Fibroblast of lung (primary cell): ENCODE results near the gene CRTC1. TPM values are rescaled to one million over a fixed set of nuclear protein-coding genes. Genes with fewer than 3 reads are reported as not detected.

Experiments
- DNase-seq, 2 donors: peaks; one replicate each; pipeline versions ENCODE4 v3.0.0 to v3.0.0-alpha.2; 2010; ENCODE audit warnings: low read depth in 2 of 2
- H2AFZ ChIP-seq: 2 replicates; pipeline ENCODE4 v1.5.1; 2012; ENCODE audit warnings: low read length, control low read depth, inconsistent platforms
- H3K27ac ChIP-seq: 2 replicates; pipeline ENCODE4 v1.5.1; 2011; ENCODE audit warnings: low read length, control low read depth; ENCODE audit not compliant: insufficient read depth
- H3K27me3 ChIP-seq: 2 replicates; pipeline ENCODE4 v1.5.1; 2011; ENCODE audit warnings: mild to moderate bottlenecking, low read length; ENCODE audit not compliant: control insufficient read depth, insufficient read depth
- H3K36me3 ChIP-seq: 2 replicates; pipeline ENCODE4 v1.5.1; 2011; ENCODE audit warnings: low read length; ENCODE audit not compliant: control insufficient read depth, insufficient read depth
- H3K4me1 ChIP-seq: 2 replicates; pipeline ENCODE4 v1.5.1; 2011; ENCODE audit warnings: low read length; ENCODE audit not compliant: control insufficient read depth, insufficient read depth; ENCODE audit errors: extremely low read depth
- H3K4me2 ChIP-seq: 2 replicates; pipeline ENCODE4 v1.5.1; 2011; ENCODE audit warnings: low read length, control low read depth; ENCODE audit not compliant: insufficient read depth; ENCODE audit errors: extremely low read depth
- H3K4me3 ChIP-seq, 4 experiments: fragments of 200-600 bp in 1 of 4; sonication (generic) in 1 of 4; replicated peaks in 1 of 4; 2 replicates each; pipeline ENCODE4 v1.5.1; 2011 to 2016; ENCODE audit warnings: low read length in 4 of 4, low read depth in 3 of 4, mild to moderate bottlenecking in 3 of 4, control low read depth in 2 of 4, inconsistent platforms in 1 of 4, mixed read lengths in 1 of 4; ENCODE audit not compliant: insufficient read depth in 1 of 4; ENCODE audit errors: control extremely low read depth in 1 of 4
- H3K79me2 ChIP-seq: 2 replicates; pipeline ENCODE4 v1.5.1; 2012; ENCODE audit warnings: mild to moderate bottlenecking, low read length, inconsistent platforms; ENCODE audit not compliant: control insufficient read depth, insufficient read depth
- H3K9ac ChIP-seq: 2 replicates; pipeline ENCODE4 v1.5.1; 2011; ENCODE audit warnings: mild to moderate bottlenecking, low read length, control low read depth; ENCODE audit not compliant: insufficient read depth
- H3K9me3 ChIP-seq: 2 replicates; pipeline ENCODE4 v1.5.1; 2012; ENCODE audit warnings: low read depth, low read length; ENCODE audit not compliant: control insufficient read depth, insufficient read depth
- H4K20me1 ChIP-seq: 2 replicates; pipeline ENCODE4 v1.5.1; 2011; ENCODE audit warnings: low read length; ENCODE audit not compliant: control insufficient read depth, insufficient read depth; ENCODE audit errors: extremely low read depth
- CTCF ChIP-seq, 2 donors: IDR thresholded peaks in 1 of 2; conservative IDR thresholded peaks in 1 of 2; 1 replicate in 1 of 2; 2 replicates in 1 of 2; pipeline ENCODE4 v1.5.1; 2011 to 2012; ENCODE audit warnings: low read length in 2 of 2, control low read depth in 1 of 2, inconsistent platforms in 1 of 2, low read depth in 1 of 2, mild to moderate bottlenecking in 1 of 2
- EZH2 ChIP-seq: IDR thresholded peaks from 2 replicates; pipeline ENCODE4 v1.5.1; 2012; ENCODE audit warnings: low read length, control low read depth, mild to moderate bottlenecking; ENCODE audit errors: missing control alignments
- polyA plus RNA-seq, 2 donors: library from polyadenylated mRNA; depleted of rRNA in 1 of 2; stranded (reverse) in 1 of 2; unstranded in 1 of 2; fragments of >200 nt; gene quantifications; 2 replicates each; pipeline ENCODE4 v1.2.1, GENCODE V29; 2011 to 2012; ENCODE audit warnings: missing spikeins in 1 of 2
- total RNA-seq: library from RNA; depleted of rRNA; stranded (reverse); fragments of >200 nt; gene quantifications from 2 replicates; pipeline ENCODE4 v1.2.1, GENCODE V29; 2014

CRTC1 gene
- total and polyA plus RNA-seq, 2 donors (not counting 1 experiment from before 2014, with no cell fraction given), result 1.2 to 2.0 TPM

DNA sequence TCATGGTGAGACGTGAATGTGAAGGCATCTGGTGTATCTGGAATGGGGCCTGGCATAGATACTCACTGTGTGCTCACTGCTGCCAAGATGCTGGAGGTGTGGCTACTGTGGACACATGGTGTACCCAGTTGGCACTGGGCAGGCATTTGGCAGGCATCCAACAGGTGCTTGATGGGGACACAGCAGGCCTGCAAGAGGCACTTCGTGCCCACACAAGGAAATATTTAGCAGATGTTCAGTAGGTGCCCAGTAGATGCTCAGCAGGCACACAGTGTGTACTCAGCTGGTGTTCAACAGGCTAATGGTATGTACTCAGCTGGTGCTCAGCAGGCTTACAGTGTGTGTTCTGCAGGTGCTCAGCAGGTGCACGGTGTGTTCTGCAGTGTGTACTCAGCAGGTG is 14.2 kb downstream of the CRTC1 start:
- TF ChIP-seq EZH2 (no peak), CTCF (conservative IDR thresholded peaks at IDR 0.05 in 1 of 2, IDR thresholded peaks at IDR 0.05 in 1 of 2; ENCODE audit: low read depth in 1 of 2, low read length in 2 of 2) (no peak)
- Histone ChIP-seq H3K27me3 (no peaks in the 10 kb centered on the region), H3K4me2 (no peak overlapping the region), H3K9me3 (no peaks in the 10 kb centered on the region), H3K4me1 (peaks cover 5% of the 10 kb centered on the region), H2AFZ (no peak overlapping the region), H3K27ac (no peak overlapping the region), H3K79me2 (peaks cover 5% of the 10 kb centered on the region), H3K36me3 (no peaks in the 10 kb centered on the region), H3K9ac (no peak overlapping the region), H4K20me1 (peaks cover 2% of the 10 kb centered on the region), H3K4me3 (no peak overlapping the region)
- no peak for DNase-seq

DNA sequence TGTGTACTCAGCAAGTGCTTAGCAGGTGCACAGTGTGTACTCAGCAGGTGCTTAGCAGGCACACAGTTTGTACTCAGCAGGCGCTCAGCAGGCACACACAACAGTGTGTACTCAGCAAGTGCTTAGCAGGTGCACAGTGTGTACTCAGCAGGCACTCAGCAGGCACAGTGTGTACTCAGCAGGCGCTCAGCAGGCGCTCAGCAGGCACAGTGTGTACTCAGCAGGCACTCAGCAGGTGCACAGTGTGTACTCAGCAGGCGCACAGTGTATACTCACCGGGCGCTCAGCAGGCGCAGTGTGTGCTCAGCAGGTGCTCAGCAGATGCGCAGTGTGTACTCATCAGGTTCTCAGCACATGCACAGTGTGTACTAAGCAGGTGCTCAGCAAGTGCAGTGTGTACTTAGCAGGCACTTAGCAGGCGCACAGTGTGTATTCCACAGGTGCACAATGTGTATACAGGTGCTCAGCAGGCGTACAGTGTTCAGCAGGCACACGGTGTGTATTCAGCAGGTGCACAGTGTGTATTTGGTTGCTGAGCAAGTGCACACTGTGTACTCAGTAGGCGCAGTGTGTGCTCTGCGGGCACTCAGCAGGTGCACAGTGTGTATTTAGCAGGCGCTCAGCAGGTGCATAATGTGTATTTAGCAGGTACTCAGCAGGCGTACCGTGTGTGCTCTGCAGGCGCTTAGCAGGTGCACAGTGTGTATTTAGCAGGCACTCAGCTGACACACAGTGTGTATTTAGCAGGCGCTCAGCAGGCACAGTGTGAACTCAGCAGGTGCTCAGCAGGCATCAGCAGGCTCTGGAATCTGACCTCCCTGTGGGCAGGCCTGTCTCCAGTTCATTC is 15.1 kb downstream of the CRTC1 start:
- H3K4me2 ChIP-seq, result no peak overlapping the region
- H4K20me1 ChIP-seq, result peaks cover 2% of the 10 kb centered on the region

More for the DNA sequence above, 15.1 kb downstream of the CRTC1 start:
- H3K9ac ChIP-seq, result no peak overlapping the region
- no peak for TF ChIP-seq CTCF (conservative IDR thresholded peaks at IDR 0.05 in 1 of 2, IDR thresholded peaks at IDR 0.05 in 1 of 2; ENCODE audit: low read depth in 1 of 2, low read length in 2 of 2)
- no peak for TF ChIP-seq EZH2
- no peaks in the 10 kb centered on the region for H3K27me3 ChIP-seq
- H3K4me3 ChIP-seq, result no peak overlapping the region
- no peak for DNase-seq
- peaks cover 5% of the 10 kb centered on the region for H3K4me1 ChIP-seq
- H3K79me2 ChIP-seq, result peaks cover 5% of the 10 kb centered on the region
- H3K9me3 ChIP-seq, result no peaks in the 10 kb centered on the region
- no peaks in the 10 kb centered on the region for H3K36me3 ChIP-seq
- no peak overlapping the region for H3K27ac ChIP-seq
- no peak overlapping the region for H2AFZ ChIP-seq
